Stimulated activated naive CD8-positive, alpha-beta T cell treated with anti-CD3 and anti-CD28 coated beads, Interleukin-15, Interleukin-2, amounts not matched to agents 100 U/mL and 50 U/mL, for 24 hours (primary cell): Measurements from ENCODE around the gene THBS1.

Experiments
- ATAC-seq: fragments of 150-1000 bp; cut with Tn5 transposase; one replicate; pipeline ENCODE4 v1.10.0; 2021
- DNase-seq: peaks from one replicate; pipeline ENCODE4 v3.0.0; 2021

The THBS1 gene

GRCh38 chr15:39580485-39581241 is at the start of gene THBS1:
TSS of gene THBS1 (plus strand) at chr15:39581079. CDS start at chr15:39581858, 779 bp downstream.
- DNase-seq (peak; percentile 63), ATAC-seq (peak; percentile 28)

- no peak for DNase-seq
- no peak for ATAC-seq
These were observed 45.9 kb upstream of the THBS1 start for GRCh38 chr15:39534996-39535395.

DNA sequence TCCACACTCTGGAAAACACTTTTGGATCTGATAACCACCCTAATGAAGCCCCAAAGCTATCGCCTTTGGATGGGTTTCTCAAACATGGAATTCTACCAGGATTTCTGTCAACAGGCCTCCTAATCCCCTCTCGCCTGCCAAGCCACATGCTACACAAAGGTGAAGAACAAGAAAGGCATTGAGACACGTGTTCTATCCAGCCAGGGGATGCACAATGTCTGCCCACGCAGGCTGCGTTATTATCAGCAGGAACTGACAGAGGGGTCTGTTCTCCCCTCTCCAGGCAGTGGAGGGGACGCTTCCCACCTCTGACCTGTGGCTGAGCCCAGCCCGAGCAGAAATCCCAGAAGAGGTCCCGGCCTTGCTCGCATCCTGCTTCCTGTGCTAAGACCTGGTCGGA is 45.4 kb upstream of the THBS1 start:
- ATAC-seq (no peak), DNase-seq (no peak)

GRCh38 chr15:39538936-39539335 is 41.9 kb upstream of the THBS1 start:
- DNase-seq (no peak), ATAC-seq (no peak)

GRCh38 chr15:39539466-39539865 is 41.4 kb upstream of the THBS1 start:
- ATAC-seq (no peak), DNase-seq (no peak)

DNA sequence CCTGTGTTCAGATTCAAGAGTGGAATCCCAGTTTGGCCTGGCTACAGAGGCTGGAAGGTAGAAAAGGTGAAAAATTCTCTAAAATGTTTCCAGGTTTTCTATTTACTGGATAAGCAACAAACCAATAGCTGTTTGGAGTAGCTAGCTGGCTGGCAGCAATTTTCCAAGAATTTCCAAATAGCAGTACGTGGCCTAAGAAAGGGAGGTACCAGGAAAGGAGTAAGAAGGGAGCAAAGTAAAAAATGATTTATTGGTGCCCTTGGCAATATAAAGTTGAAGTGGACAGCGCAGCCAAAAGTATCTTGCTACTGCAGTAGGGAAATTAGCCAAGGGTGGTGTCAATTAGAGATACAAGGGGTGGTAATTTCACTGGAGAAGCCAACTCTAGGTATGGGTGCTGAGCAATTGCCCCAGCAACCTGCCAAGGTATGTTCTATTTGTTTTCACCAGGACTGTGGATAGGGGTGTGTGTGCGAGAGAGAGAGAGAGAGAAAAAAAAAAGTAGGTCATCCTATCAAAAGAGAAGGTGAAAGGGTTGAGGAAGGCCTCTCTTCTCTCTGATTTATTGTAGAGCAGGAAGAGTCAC is 40.8 kb upstream of the THBS1 start:
- DNase-seq = no peak
- no peak for ATAC-seq

- ATAC-seq (no peak), DNase-seq (no peak)
These were observed 38.4 kb upstream of the THBS1 start for GRCh38 chr15:39542385-39543065.

DNA sequence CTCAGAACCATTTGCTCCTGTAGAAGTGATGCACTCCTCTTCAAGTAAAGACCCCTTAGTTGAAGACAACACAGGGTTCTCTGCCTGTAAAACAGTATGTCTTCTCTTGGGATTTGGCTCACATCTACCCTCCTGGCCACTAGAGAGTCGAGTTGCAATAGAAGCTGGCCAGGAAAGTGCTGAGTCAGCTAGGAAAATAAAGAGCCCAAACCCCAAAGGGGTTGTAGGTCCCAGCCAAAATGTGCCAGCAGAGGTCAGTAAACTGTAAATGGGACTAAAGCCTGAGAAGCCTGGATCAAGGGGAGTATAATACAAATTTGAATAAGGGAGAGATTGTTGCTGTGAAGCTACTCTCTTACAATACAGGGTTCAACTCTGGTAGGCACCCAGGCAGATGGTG is 37.2 kb upstream of the THBS1 start:
- ATAC-seq (no peak), DNase-seq (no peak)

- ATAC-seq (no peak), DNase-seq (no peak)
These were observed 34.0 kb upstream of the THBS1 start for GRCh38 chr15:39546842-39547241.

GRCh38 chr15:39548561-39548960 is 32.3 kb upstream of the THBS1 start:
- ATAC-seq (no peak), DNase-seq (no peak)

DNA sequence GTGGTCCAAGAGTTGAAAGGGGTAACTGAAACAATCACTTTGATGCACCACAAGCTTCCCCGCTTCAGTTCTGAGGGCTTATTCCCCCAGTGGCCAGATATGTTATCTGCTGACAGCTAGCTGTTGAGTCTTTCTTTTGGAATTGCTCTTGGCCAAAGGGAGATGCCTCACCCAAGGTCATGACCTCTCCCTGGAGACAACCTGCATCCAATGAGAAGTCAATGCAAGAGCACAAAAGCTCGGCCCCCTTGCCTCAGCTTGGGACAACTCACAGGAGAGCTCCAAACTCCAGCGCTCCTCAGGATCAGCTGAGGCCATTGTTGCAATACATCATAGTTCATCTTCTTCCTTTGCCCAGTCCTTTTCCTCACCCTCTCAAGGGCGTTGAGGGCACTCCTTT is 31.0 kb upstream of the THBS1 start:
- DNase-seq = no peak
- ATAC-seq = no peak

DNA sequence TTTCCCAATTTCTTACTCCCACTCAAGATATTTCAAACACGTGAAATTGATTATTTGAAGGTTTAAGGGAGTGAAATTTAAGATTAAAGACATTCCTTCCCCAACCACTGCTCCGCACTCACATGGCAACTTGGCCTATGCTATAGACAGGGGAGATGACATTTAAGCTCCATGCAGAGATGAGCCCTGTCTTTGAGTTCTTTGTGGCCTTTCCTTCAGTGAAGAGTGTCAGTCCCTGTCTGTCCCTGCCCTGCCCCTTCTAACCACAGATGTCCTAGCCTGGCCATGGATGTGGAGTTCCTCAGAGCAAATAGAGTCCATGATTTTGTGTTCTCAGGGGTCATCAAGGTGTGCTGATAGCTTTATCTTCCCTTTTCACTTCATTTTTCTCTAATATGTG is 29.4 kb upstream of the THBS1 start:
- DNase-seq = no peak

GRCh38 chr15:39552556-39552955 is 28.3 kb upstream of the THBS1 start:
- no peak for DNase-seq
- ATAC-seq = no peak

More for the DNA sequence above, 29.4 kb upstream of the THBS1 start:
- no peak for ATAC-seq

DNA sequence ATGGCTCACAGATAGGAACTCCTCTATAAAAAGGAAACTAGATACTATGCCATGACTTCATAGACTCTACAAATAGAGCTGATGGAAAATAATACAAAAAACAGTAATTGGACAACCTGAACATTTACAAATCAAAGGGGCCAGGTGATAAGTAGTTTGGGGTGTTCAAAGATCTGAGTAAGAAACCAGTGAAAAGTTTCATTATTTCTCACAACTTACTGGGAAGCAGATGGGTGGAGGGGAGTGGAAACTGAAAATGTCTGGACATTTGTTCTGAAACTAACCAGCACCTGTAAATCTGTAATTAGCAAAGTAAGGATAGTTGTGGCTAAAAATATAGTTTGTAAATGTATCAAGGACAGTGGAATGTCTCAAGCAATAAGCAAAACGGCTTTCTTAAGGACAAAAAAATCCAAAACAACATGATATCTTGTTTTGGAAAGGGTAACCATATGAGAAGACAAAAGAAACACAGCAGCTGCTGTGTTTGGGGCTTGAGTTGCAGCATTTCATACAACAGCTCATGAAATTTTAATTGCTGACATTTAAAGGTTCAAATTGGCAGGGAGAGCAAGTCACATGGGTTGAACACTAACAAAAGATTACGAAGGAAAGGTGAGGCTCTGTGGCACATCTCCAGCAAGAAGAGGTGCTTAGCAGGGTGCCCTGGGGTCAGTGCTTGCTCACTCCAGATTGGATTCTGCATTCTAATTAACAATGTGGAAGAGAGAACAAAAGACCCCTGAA is 26.8 kb upstream of the THBS1 start:
- DNase-seq = no peak

GRCh38 chr15:39554746-39555387 is 26.0 kb upstream of the THBS1 start:
- ATAC-seq = no peak
- DNase-seq = no peak

More for the DNA sequence above, 26.8 kb upstream of the THBS1 start:
- no peak for ATAC-seq

DNA sequence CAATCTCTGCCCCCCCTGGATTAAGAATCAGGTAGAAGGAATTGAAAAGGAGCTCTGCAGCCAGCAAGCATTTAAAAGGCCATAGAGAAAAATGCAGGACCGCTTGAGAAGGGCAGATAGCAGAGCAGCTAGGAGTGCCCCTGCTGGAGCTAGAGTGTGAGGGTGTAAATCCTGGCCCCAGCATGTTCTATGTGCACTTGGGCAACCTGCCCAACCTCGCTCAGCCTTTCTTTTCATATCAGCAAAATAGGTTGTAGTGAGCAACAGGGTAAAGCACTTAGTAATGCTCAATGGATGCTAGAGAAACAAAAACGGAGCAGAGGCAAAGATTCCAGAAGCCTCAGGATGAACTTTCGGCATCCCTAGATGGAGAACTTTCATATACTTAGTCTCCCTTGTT is 25.0 kb upstream of the THBS1 start:
- DNase-seq (no peak), ATAC-seq (no peak)

GRCh38 chr15:39556461-39556860 is 24.4 kb upstream of the THBS1 start:
- no peak for ATAC-seq
- no peak for DNase-seq

DNA sequence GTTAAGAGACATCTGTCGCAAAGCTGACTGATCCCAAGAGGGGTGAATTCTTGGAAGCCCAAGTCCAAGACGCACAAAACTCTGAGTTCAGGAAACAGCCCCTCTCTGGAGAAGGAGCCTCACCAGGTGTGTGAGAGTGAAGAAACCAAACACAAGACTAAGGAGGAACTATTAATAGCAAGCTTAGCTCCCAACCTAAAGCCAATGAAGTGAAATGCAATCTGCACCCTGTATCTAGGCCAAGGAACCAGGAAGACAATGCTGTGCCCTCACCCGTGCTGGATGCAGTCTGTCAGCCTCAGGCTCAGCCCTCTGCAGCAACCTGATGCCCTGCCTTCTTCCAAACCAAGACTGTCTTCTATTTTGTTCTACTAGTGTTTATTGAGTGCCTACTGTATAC is 22.5 kb upstream of the THBS1 start:
- DNase-seq (no peak), ATAC-seq (no peak)

- no peak for DNase-seq
- ATAC-seq = no peak
These were observed 15.8 kb upstream of the THBS1 start for GRCh38 chr15:39564972-39565665.

DNA sequence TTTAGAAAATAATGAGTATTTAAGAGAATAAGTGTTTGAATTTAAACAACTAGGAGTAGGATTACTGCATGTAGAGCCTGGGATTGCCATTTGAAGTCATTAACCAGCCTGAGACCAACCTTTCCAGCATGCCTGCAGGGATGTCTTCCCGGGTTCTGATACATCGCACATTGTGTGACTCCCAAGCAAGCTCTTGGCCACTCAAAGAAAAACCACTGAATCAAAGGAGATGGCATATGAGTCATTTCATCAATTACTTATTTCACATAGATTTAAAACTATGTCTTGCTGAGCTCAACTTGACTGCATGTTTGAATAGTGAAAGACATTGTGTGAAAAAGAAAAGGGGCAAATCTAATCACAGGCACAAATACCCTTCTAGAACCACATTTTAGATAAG is 15.0 kb upstream of the THBS1 start:
- ATAC-seq = no peak
- no peak for DNase-seq

- DNase-seq = no peak
- ATAC-seq = no peak
These were observed 7.6 kb upstream of the THBS1 start for GRCh38 chr15:39573287-39573686.

- DNase-seq = no peak
- no peak for ATAC-seq
These were observed 7.0 kb upstream of the THBS1 start for GRCh38 chr15:39573844-39574243.
